ENCODE data around the gene OR13F1. TPM values are rescaled to one million over a fixed set of nuclear protein-coding genes. Genes with fewer than 3 reads are reported as not detected.

OR13F1 gene
- total and polyA plus RNA-seq, 2 of the 8 experiments (the other 6 are each of a cell fraction or from before 2014, with no cell fraction given) = not detected

DNA sequence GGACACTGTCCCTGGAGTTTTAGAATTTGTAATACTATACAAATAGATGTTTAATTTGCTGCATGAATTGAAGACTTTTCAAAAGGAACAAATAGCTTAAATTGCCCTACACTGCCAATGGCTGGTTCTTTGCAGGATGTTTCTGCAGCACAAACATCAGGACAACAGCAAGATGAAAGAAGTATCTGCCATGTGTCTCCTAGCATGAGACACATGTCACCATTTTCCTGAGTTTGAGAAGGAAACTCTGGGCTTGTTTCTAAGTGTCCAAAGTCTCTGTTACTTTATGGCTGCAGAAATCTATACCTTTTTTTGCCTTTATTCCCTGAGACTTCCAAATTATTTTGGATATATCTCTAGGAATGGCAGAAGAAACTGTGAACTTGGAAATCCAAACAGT is 623 bp upstream of the OR13F1 start:
- CTCF ChIA-PET (ENCODE audit: partially characterized antibody) = no interaction called here
- TF ChIP-seq EGR1 (IDR thresholded peaks at IDR 0.05; ENCODE audit: borderline replicate concordance, low read depth, low read length) = no peak
- TF ChIP-seq TEAD4 (IDR thresholded peaks at IDR 0.05; ENCODE audit: low read depth, low read length) = no peak
- TF ChIP-seq RBBP5 (IDR thresholded peaks at IDR 0.05; ENCODE audit: borderline replicate concordance, low read depth, low read length) = no peak
- no peak for TF ChIP-seq POLR2AphosphoS5 (IDR thresholded peaks at IDR 0.05; ENCODE audit: low read depth, low read length)
- TF ChIP-seq, protein P1, sequence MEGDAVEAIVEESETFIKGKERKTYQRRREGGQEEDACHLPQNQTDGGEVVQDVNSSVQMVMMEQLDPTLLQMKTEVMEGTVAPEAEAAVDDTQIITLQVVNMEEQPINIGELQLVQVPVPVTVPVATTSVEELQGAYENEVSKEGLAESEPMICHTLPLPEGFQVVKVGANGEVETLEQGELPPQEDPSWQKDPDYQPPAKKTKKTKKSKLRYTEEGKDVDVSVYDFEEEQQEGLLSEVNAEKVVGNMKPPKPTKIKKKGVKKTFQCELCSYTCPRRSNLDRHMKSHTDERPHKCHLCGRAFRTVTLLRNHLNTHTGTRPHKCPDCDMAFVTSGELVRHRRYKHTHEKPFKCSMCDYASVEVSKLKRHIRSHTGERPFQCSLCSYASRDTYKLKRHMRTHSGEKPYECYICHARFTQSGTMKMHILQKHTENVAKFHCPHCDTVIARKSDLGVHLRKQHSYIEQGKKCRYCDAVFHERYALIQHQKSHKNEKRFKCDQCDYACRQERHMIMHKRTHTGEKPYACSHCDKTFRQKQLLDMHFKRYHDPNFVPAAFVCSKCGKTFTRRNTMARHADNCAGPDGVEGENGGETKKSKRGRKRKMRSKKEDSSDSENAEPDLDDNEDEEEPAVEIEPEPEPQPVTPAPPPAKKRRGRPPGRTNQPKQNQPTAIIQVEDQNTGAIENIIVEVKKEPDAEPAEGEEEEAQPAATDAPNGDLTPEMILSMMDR (IDR thresholded peaks at IDR 0.05; ENCODE audit: control extremely low read depth in 1 of 3, insufficient read depth in 1 of 3, low read depth in 1 of 3, low read length in 3 of 3) = no peak
- no peak for TF ChIP-seq SP4 (IDR thresholded peaks at IDR 0.05; ENCODE audit: low read length)
- TF ChIP-seq RNF2 (IDR thresholded peaks at IDR 0.05; ENCODE audit: borderline replicate concordance, low read depth, low read length, missing control alignments, poor library complexity, severe bottlenecking) = no peak
- no peak for TF ChIP-seq SP2 (IDR thresholded peaks at IDR 0.05; ENCODE audit: low read length)
- no peak for TF ChIP-seq TBP (IDR thresholded peaks at IDR 0.05; ENCODE audit: low read depth, low read length)
- TF ChIP-seq PHF8 (conservative IDR thresholded peaks at IDR 0.05; ENCODE audit: low read depth, low read length) = no peak
- TF ChIP-seq POU5F1 (IDR thresholded peaks at IDR 0.05; ENCODE audit: low read depth, low read length) = no peak
- no peak for TF ChIP-seq CHD2 (IDR thresholded peaks at IDR 0.05; ENCODE audit: low read length)
- TF ChIP-seq KDM4A (IDR thresholded peaks at IDR 0.05; ENCODE audit: low read depth, low read length, severe bottlenecking) = no peak
- TF ChIP-seq JUN (IDR thresholded peaks at IDR 0.05; ENCODE audit: low read depth, low read length) = no peak

More for the DNA sequence above, 623 bp upstream of the OR13F1 start:
- Histone ChIP-seq H2BK120ac (replicated peaks; ENCODE audit: low read depth, low read length) (no peak overlapping the region), H2BK12ac (ENCODE audit: low read depth, low read length) (no peak overlapping the region), H3K23ac (ENCODE audit: insufficient read length) (no peak overlapping the region), H3K23me2 (ENCODE audit: low read depth, low read length) (no peaks in the 10 kb centered on the region), H3K9ac (replicated peaks in 1 of 4; ENCODE audit: extremely low read depth in 1 of 4, low read depth in 3 of 4, low read length in 3 of 4) (no peak overlapping the region), H3K36me3 (ENCODE audit: control insufficient read depth in 2 of 4, insufficient read depth in 4 of 4, low read length in 3 of 4) (no peaks in the 10 kb centered on the region), H3K14ac (ENCODE audit: insufficient read length) (no peak overlapping the region), H3K18ac (ENCODE audit: extremely low read depth, low read length) (no peak overlapping the region), H3K27me3 (replicated peaks in 1 of 4; ENCODE audit: control insufficient read depth in 3 of 4, extremely low read depth in 1 of 4, insufficient read depth in 3 of 4, low read length in 3 of 4) (no peaks in the 10 kb centered on the region), H3K79me1 (ENCODE audit: low read depth, low read length) (no peaks in the 10 kb centered on the region), H3K4me1 (replicated peaks in 1 of 4; ENCODE audit: control insufficient read depth in 3 of 4, insufficient read depth in 4 of 4, low read length in 3 of 4) (no peaks in the 10 kb centered on the region), H3K27ac (ENCODE audit: low read depth, low read length) (no peak overlapping the region), H4K5ac (ENCODE audit: insufficient read length, low read depth, low read length) (no peak overlapping the region), H4K8ac (ENCODE audit: extremely low read depth, insufficient read depth, low read length) (no peak overlapping the region), H2BK20ac (ENCODE audit: low read length) (no peak overlapping the region), H2AK5ac (ENCODE audit: low read depth, low read length) (no peak overlapping the region), H3K4me3 (ENCODE audit: extremely low read depth in 1 of 4, insufficient read depth in 2 of 4, low read depth in 3 of 4, low read length in 4 of 4) (no peak overlapping the region), H3K56ac (replicated peaks; ENCODE audit: insufficient read length, low read depth, low read length) (no peak overlapping the region), H2AFZ (ENCODE audit: low read length) (no peak overlapping the region), H3K79me2 (ENCODE audit: control insufficient read depth in 1 of 2, insufficient read depth in 2 of 2, low read length in 2 of 2) (no peaks in the 10 kb centered on the region), H2BK5ac (ENCODE audit: low read depth, low read length) (no peak overlapping the region), H3K4me2 (ENCODE audit: insufficient read depth in 1 of 2, low read depth in 2 of 2, low read length in 2 of 2) (no peak overlapping the region), H4K91ac (replicated peaks; ENCODE audit: insufficient read length, low read length) (no peak overlapping the region), H4K20me1 (replicated peaks in 1 of 2; ENCODE audit: control insufficient read depth in 1 of 2, insufficient read depth in 2 of 2, low read length in 2 of 2) (no peaks in the 10 kb centered on the region), H3K4ac (replicated peaks; ENCODE audit: insufficient read length, low read depth, low read length) (no peak overlapping the region), H2BK15ac (ENCODE audit: low read length) (no peak overlapping the region), H3K9me3 (ENCODE audit: insufficient read depth in 2 of 2, low read depth in 1 of 2, low read length in 1 of 2) (no peaks in the 10 kb centered on the region)
- POLR2A ChIA-PET (ENCODE audit: partially characterized antibody) = no interaction called here
- DNase-seq (ENCODE audit: low read depth in 1 of 2, low spot score in 2 of 2) (no peak), FAIRE-seq (no peak)
